Upper lobe of right lung (tissue), 1 donor: ENCODE data around the gene PRCC. TPM values are rescaled to one million over a fixed set of nuclear protein-coding genes. Genes with fewer than 3 reads are reported as not detected.

Experiments
- ATAC-seq: fragments of 200-7000 bp; cut with Tn5 transposase; one replicate; pipeline ENCODE4 v1.9.1; 2020; ENCODE audit warnings: mild to moderate bottlenecking, moderate library complexity
- DNase-seq: peaks from one replicate; pipeline ENCODE4 v3.0.0-alpha.2; 2020
- H3K27ac ChIP-seq: fragments of 200-600 bp; one replicate; pipeline ENCODE4 v1.8.0; 2022
- H3K27me3 ChIP-seq: fragments of 200-600 bp; one replicate; pipeline ENCODE4 v1.8.0; 2022; ENCODE audit warnings: mild to moderate bottlenecking
- H3K36me3 ChIP-seq: fragments of 200-600 bp; one replicate; pipeline ENCODE4 v1.8.0; 2022
- H3K4me1 ChIP-seq: fragments of 200-600 bp; one replicate; pipeline ENCODE4 v1.8.0; 2022
- H3K4me3 ChIP-seq: fragments of 200-600 bp; one replicate; pipeline ENCODE4 v1.8.0; 2022; ENCODE audit warnings: mild to moderate bottlenecking
- H3K9me3 ChIP-seq: fragments of 200-600 bp; one replicate; pipeline ENCODE4 v1.8.0; 2022
- intact Hi-C: fragments of 100-400 bp; cut with DNase I; formaldehyde crosslinking; loops from one replicate; pipeline ENCODE4 v1.11.0; 2022
- total RNA-seq: library from RNA; stranded (reverse); fragmentation: NEBNext Ultra II Directional; extraction: Animal tissue kit (Norgen Biotek cat#: 25700); gene quantifications from one replicate; pipeline ENCODE4 v1.2.1, GENCODE V29; 2021
- TF ChIP-seq, protein P1 (sequence below): fragments of 200-600 bp; IDR thresholded peaks from one replicate; pipeline ENCODE4 v1.8.0; 2022; ENCODE audit warnings: antibody characterized with exemption
- donor health status: DM: no; HTN: yes; CAD: no; lungs with severe emphysema.

The PRCC gene
- total RNA-seq, 1 donor from 2014 or later = 48.5 TPM

DNA sequence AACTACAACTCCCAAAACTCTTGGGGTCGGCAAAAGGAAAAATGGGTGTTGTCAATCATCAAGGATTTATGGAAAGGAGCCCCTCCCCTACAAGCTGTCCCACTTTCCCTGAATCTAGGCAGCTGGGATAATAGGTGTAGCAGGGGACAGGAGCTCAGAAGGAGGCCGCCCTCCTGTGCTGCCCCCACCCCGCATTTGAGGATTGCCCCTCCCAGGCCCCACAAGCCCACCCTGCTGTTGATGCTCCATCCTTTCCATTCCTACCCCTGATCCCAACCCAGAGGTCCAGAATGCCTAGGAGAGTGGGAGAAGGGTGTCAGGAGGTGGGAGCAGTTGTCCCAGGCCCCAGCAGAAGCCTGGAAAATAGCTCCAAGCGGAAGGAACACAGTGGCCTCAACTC lies 24.5 kb upstream of the PRCC start:
- H3K4me3 ChIP-seq = no peak overlapping the region
- H3K27me3 ChIP-seq = no peaks in the 10 kb centered on the region
- H3K4me1 ChIP-seq = peaks cover 23% of the 10 kb centered on the region
- H3K9me3 ChIP-seq = no peaks in the 10 kb centered on the region
- TF ChIP-seq, protein P1, sequence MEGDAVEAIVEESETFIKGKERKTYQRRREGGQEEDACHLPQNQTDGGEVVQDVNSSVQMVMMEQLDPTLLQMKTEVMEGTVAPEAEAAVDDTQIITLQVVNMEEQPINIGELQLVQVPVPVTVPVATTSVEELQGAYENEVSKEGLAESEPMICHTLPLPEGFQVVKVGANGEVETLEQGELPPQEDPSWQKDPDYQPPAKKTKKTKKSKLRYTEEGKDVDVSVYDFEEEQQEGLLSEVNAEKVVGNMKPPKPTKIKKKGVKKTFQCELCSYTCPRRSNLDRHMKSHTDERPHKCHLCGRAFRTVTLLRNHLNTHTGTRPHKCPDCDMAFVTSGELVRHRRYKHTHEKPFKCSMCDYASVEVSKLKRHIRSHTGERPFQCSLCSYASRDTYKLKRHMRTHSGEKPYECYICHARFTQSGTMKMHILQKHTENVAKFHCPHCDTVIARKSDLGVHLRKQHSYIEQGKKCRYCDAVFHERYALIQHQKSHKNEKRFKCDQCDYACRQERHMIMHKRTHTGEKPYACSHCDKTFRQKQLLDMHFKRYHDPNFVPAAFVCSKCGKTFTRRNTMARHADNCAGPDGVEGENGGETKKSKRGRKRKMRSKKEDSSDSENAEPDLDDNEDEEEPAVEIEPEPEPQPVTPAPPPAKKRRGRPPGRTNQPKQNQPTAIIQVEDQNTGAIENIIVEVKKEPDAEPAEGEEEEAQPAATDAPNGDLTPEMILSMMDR = no peak
- peaks cover 26% of the 10 kb centered on the region for H3K36me3 ChIP-seq
- intact Hi-C loops = no loop called here
- DNase-seq (no peak), ATAC-seq (no peak)
- H3K27ac ChIP-seq = no peak overlapping the region

DNA sequence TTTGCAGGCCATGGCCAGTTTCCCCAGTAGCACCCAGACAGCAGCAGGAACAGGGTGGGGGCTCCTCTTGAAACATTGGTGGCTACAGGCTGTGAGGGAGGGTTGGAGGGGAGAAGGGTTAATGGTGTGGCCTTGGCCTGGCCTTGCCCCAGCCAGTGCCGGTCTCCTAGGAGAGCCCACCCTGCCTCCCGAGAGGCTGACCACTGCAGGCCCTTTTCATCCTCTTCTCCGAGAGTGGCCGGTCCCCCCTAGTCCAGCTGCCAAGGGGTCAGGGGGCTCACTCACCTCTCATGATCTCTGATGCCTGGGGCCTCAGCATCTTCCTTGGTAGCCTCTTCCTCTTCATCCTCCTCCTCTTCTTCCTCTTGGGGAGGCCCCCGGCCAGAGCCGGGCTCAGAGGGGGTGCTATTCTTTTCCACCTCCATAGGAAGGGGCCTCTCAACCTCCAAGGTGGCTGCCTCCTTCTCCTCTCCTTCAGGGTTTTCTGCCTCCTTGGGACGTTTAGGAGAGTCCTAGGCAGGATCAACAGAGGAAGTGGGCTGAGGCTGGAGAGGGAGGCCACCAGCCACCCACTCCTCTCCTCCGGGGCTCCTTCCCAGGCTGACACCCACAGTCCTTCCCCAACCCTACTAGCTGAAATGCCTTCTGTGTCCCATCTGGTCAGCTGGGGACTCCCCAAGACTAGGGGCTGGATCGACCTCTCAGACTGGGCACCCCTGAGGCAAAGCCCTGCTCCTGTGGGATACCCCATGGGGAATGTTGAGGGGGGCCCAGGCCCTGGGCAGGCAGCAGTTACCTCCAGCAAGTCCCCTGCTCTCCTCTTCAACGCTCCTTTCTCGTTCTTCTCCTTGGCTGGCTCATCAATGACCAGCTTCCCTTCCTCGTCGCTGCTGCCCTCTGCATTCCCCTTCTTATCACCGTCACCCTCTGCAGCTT lies 23.7 kb upstream of the PRCC start:
- Histone ChIP-seq H3K27me3 (no peaks in the 10 kb centered on the region), H3K9me3 (no peaks in the 10 kb centered on the region), H3K4me3 (no peak overlapping the region), H3K27ac (no peak overlapping the region), H3K4me1 (peaks cover 32% of the 10 kb centered on the region), H3K36me3 (peaks cover 25% of the 10 kb centered on the region)
- DNase-seq (no peak), ATAC-seq (no peak)
- intact Hi-C loops = no loop called here
- TF ChIP-seq, protein P1 = no peak

DNA sequence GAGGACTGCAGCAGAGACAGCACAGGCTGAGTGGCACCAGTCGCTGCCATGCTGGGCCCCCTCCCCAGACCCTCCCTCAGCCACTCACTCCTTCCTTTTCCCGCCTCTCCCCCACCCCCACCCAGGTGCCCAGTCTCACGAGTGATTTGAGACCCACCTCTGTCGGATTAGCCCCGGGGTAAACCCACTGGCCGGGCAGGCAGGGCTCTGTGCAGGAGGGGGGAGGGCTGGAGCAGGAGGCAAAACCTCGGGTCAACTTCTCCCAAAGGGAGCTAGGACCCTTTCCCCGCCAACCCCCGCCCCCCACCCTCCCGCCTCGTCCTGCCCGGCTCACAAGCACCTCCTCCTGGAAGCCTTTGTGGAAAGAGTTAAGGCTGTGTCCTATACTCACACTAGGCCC lies 23.0 kb upstream of the PRCC start:
- ATAC-seq = no peak
- no peak overlapping the region for H3K27ac ChIP-seq
- DNase-seq = no peak

DNA sequence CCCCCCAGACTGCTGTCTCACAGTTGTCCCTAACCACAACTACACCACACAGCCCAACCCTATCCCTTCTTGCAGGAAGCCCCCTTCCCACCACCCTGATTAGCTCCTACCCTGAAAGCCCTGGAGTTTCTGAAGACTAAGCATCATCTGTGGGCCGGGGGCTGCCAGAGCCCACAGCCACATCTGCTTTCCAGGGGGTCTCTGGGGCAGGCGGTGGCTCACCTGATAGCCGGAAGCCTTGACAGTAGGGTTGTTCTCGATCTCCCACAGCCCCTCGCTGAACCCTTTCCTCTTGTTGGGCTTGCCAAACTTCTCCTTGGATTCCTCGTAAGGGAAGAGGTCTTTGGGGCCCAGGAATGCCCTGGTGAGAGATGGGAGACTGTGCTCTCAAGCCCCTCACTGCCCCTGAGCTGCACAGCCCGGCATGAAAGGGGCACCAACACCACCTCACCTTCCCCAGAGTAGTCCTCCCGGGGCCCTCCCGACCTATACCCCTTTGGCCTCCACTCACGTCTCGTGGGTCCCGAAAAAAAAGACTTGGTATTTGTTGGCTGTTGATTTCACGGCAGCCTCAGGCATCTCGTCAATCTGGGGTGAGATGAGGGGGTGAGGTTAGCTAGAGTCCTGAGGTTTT lies 22.4 kb upstream of the PRCC start:
- TF ChIP-seq, protein P1 = no peak
- H3K27me3 ChIP-seq = no peaks in the 10 kb centered on the region
- H3K9me3 ChIP-seq = no peaks in the 10 kb centered on the region
- H3K4me1 ChIP-seq = peaks cover 44% of the 10 kb centered on the region
- intact Hi-C loops = no loop called here
- H3K4me3 ChIP-seq = no peak overlapping the region
- no peak for DNase-seq
- ATAC-seq = no peak
- peak overlapping the region; percentile 31 for H3K27ac ChIP-seq
- peaks cover 25% of the 10 kb centered on the region for H3K36me3 ChIP-seq

More for the DNA sequence above, 23.0 kb upstream of the PRCC start:
- no peaks in the 10 kb centered on the region for H3K27me3 ChIP-seq
- H3K4me3 ChIP-seq = no peak overlapping the region
- intact Hi-C loops = no loop called here
- H3K9me3 ChIP-seq = no peaks in the 10 kb centered on the region
- H3K36me3 ChIP-seq = peaks cover 25% of the 10 kb centered on the region
- TF ChIP-seq, protein P1 = no peak
- peaks cover 39% of the 10 kb centered on the region for H3K4me1 ChIP-seq

DNA sequence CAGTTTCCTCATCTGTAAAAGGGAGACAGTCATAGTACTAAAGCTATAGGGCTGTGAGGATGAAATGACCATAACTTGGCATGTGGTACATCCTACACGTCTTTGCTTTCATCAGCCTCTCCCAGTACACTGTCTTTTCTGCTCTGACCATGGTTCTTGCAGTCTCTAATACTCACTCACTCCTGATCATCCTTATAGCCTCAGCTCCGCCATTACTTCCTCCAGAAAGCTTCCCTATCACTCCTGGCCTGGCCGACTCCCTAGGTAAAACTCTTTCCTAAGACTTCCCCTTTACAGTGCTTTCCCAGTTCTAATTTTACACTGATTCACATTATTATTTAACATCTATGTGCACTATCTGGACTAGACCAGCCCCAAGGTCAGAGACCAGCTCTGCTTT lies 21.5 kb upstream of the PRCC start:
- peak overlapping the region; percentile 96 for H3K4me3 ChIP-seq
- TF ChIP-seq, protein P1 = no peak
- peak overlapping the region; percentile 98 for H3K27ac ChIP-seq
- intact Hi-C loops = no loop called here
- H3K9me3 ChIP-seq = no peaks in the 10 kb centered on the region
- no peaks in the 10 kb centered on the region for H3K27me3 ChIP-seq
- ATAC-seq (no peak), DNase-seq (no peak)
- H3K4me1 ChIP-seq = peaks cover 45% of the 10 kb centered on the region
- peaks cover 25% of the 10 kb centered on the region for H3K36me3 ChIP-seq
